Activated naive CD8-positive, alpha-beta T cell (primary cell): ENCODE data around the gene CPPED1.
A peak's percentile ranks its signal among the peaks of the same experiment; 100 is the strongest.
"Not testable (repeated sequence)": the region's sequence is repeated elsewhere in the genome, so short reads cannot be mapped to it uniquely, and the experiment has no call there.

Source experiments
- H3K27ac Mint-ChIP-seq: one replicate; pipeline ENCODE4 v1.8.0; 2021; ENCODE audit warnings: mixed read lengths
- H3K27me3 Mint-ChIP-seq: one replicate; pipeline ENCODE4 v1.8.0; 2021; ENCODE audit warnings: mixed read lengths
- H3K36me3 Mint-ChIP-seq: one replicate; pipeline ENCODE4 v1.8.0; 2021; ENCODE audit warnings: mixed read lengths
- H3K4me1 Mint-ChIP-seq: one replicate; pipeline ENCODE4 v1.8.0; 2021; ENCODE audit warnings: low read depth, mixed read lengths
- H3K4me3 Mint-ChIP-seq: one replicate; pipeline ENCODE4 v1.8.0; 2021; ENCODE audit warnings: mild to moderate bottlenecking, mixed read lengths
- H3K9me3 Mint-ChIP-seq: one replicate; pipeline ENCODE4 v1.8.0; 2021; ENCODE audit warnings: low read depth, mixed read lengths

CPPED1 gene

GRCh38 chr16:12813734-12814133, 10.0 kb upstream of the CPPED1 start:
- H3K4me3 Mint-ChIP-seq, H3K4me1 Mint-ChIP-seq, H3K9me3 Mint-ChIP-seq, H3K27me3 Mint-ChIP-seq, H3K27ac Mint-ChIP-seq, H3K36me3 Mint-ChIP-seq: not testable (repeated sequence)

- H3K9me3 Mint-ChIP-seq, H3K36me3 Mint-ChIP-seq, H3K27me3 Mint-ChIP-seq, H3K4me3 Mint-ChIP-seq, H3K4me1 Mint-ChIP-seq, H3K27ac Mint-ChIP-seq: not testable (repeated sequence)
Observed at GRCh38 chr16:12813321-12813720, 9.6 kb upstream of the CPPED1 start.

GRCh38 chr16:12811441-12812383, 8.0 kb upstream of the CPPED1 start:
- no peak overlapping the region for H3K4me3 Mint-ChIP-seq
- H3K27ac Mint-ChIP-seq = no peak overlapping the region
- H3K27me3 Mint-ChIP-seq = peaks cover 3% of the 10 kb centered on the region
- H3K4me1 Mint-ChIP-seq = no peaks in the 10 kb centered on the region
- H3K36me3 Mint-ChIP-seq = peaks cover 2% of the 10 kb centered on the region
- no peaks in the 10 kb centered on the region for H3K9me3 Mint-ChIP-seq

- Mint-ChIP-seq H3K36me3 (peaks cover 4% of the 10 kb centered on the region), H3K4me1 (peaks cover 18% of the 10 kb centered on the region), H3K27ac (no peak overlapping the region), H3K27me3 (peaks cover 3% of the 10 kb centered on the region), H3K9me3 (no peaks in the 10 kb centered on the region), H3K4me3 (peak overlapping the region; percentile 67)
Observed at GRCh38 chr16:12805066-12805465, 1.4 kb upstream of the CPPED1 start.

GRCh38 chr16:12804395-12804794, 708 bp upstream of the CPPED1 start:
- H3K27ac Mint-ChIP-seq = no peak overlapping the region
- peak overlapping the region; percentile 67 for H3K4me3 Mint-ChIP-seq
- peaks cover 3% of the 10 kb centered on the region for H3K27me3 Mint-ChIP-seq
- no peaks in the 10 kb centered on the region for H3K9me3 Mint-ChIP-seq
- H3K4me1 Mint-ChIP-seq = peaks cover 18% of the 10 kb centered on the region
- H3K36me3 Mint-ChIP-seq = peaks cover 4% of the 10 kb centered on the region

- peaks cover 1% of the 10 kb centered on the region for H3K27me3 Mint-ChIP-seq
Observed at GRCh38 chr16:12802661-12803060, 1.0 kb downstream of the CPPED1 start.

GRCh38 chr16:12802048-12802447, 1.6 kb downstream of the CPPED1 start:
- H3K36me3 Mint-ChIP-seq = peaks cover 4% of the 10 kb centered on the region
- no peaks in the 10 kb centered on the region for H3K27me3 Mint-ChIP-seq
- H3K4me1 Mint-ChIP-seq = peaks cover 18% of the 10 kb centered on the region
- H3K9me3 Mint-ChIP-seq = no peaks in the 10 kb centered on the region
- peak overlapping the region; percentile 94 for H3K4me3 Mint-ChIP-seq
- no peak overlapping the region for H3K27ac Mint-ChIP-seq

More at GRCh38 chr16:12802661-12803060, 1.0 kb downstream of the CPPED1 start:
- peaks cover 18% of the 10 kb centered on the region for H3K4me1 Mint-ChIP-seq
- H3K27ac Mint-ChIP-seq = no peak overlapping the region
- H3K4me3 Mint-ChIP-seq = peak overlapping the region; percentile 94
- H3K9me3 Mint-ChIP-seq = no peaks in the 10 kb centered on the region
- H3K36me3 Mint-ChIP-seq = peaks cover 4% of the 10 kb centered on the region

GRCh38 chr16:12801511-12802042, 2.1 kb downstream of the CPPED1 start:
- peaks cover 18% of the 10 kb centered on the region for H3K4me1 Mint-ChIP-seq
- no peaks in the 10 kb centered on the region for H3K9me3 Mint-ChIP-seq
- peaks cover 4% of the 10 kb centered on the region for H3K36me3 Mint-ChIP-seq
- no peaks in the 10 kb centered on the region for H3K27me3 Mint-ChIP-seq
- H3K27ac Mint-ChIP-seq = no peak overlapping the region
- H3K4me3 Mint-ChIP-seq = peak overlapping the region; percentile 94

- no peak overlapping the region for H3K27ac Mint-ChIP-seq
- no peak overlapping the region for H3K4me3 Mint-ChIP-seq
- H3K36me3 Mint-ChIP-seq = peaks cover 4% of the 10 kb centered on the region
- no peaks in the 10 kb centered on the region for H3K27me3 Mint-ChIP-seq
- peaks cover 18% of the 10 kb centered on the region for H3K4me1 Mint-ChIP-seq
- no peaks in the 10 kb centered on the region for H3K9me3 Mint-ChIP-seq
Observed at GRCh38 chr16:12800817-12801216, 2.9 kb downstream of the CPPED1 start.

- H3K27me3 Mint-ChIP-seq, H3K9me3 Mint-ChIP-seq, H3K27ac Mint-ChIP-seq, H3K36me3 Mint-ChIP-seq, H3K4me3 Mint-ChIP-seq: not testable (repeated sequence)
- H3K4me1 Mint-ChIP-seq = peaks cover 18% of the 10 kb centered on the region
Observed at GRCh38 chr16:12799996-12800395, 3.7 kb downstream of the CPPED1 start.

GRCh38 chr16:12798846-12799245, 4.8 kb downstream of the CPPED1 start:
- H3K9me3 Mint-ChIP-seq = no peaks in the 10 kb centered on the region
- peaks cover 13% of the 10 kb centered on the region for H3K4me1 Mint-ChIP-seq
- H3K27me3 Mint-ChIP-seq = no peaks in the 10 kb centered on the region
- H3K27ac Mint-ChIP-seq = no peak overlapping the region
- peaks cover 4% of the 10 kb centered on the region for H3K36me3 Mint-ChIP-seq
- H3K4me3 Mint-ChIP-seq = no peak overlapping the region

GRCh38 chr16:12798171-12798570, 5.5 kb downstream of the CPPED1 start:
- Mint-ChIP-seq H3K4me1 (peaks cover 10% of the 10 kb centered on the region), H3K4me3 (no peak overlapping the region), H3K27ac (no peak overlapping the region), H3K9me3 (no peaks in the 10 kb centered on the region), H3K27me3 (no peaks in the 10 kb centered on the region), H3K36me3 (peaks cover 3% of the 10 kb centered on the region)

- Mint-ChIP-seq H3K27me3 (no peaks in the 10 kb centered on the region), H3K4me3 (no peak overlapping the region), H3K27ac (no peak overlapping the region), H3K4me1 (no peaks in the 10 kb centered on the region), H3K9me3 (no peaks in the 10 kb centered on the region), H3K36me3 (peaks cover 6% of the 10 kb centered on the region)
Observed at GRCh38 chr16:12796498-12796897, 7.2 kb downstream of the CPPED1 start.

- no peak overlapping the region for H3K27ac Mint-ChIP-seq
- no peaks in the 10 kb centered on the region for H3K27me3 Mint-ChIP-seq
- no peak overlapping the region for H3K4me3 Mint-ChIP-seq
- H3K4me1 Mint-ChIP-seq = no peaks in the 10 kb centered on the region
- no peaks in the 10 kb centered on the region for H3K9me3 Mint-ChIP-seq
- peaks cover 11% of the 10 kb centered on the region for H3K36me3 Mint-ChIP-seq
Observed at GRCh38 chr16:12794486-12795387, 8.9 kb downstream of the CPPED1 start.

GRCh38 chr16:12793865-12794240, 9.8 kb downstream of the CPPED1 start:
- Mint-ChIP-seq H3K4me1 (no peaks in the 10 kb centered on the region), H3K36me3 (peaks cover 11% of the 10 kb centered on the region), H3K27me3 (no peaks in the 10 kb centered on the region), H3K4me3 (no peak overlapping the region), H3K9me3 (no peaks in the 10 kb centered on the region), H3K27ac (no peak overlapping the region)
